22Rv1 (cell line): Measurements from ENCODE around the gene LRRC1.

ENCODE experiments used
- ZFX ChIP-seq: fragments of 450-650 bp; IDR thresholded peaks from 2 replicates; pipeline ENCODE4 v1.6.1; 2017; ENCODE audit warnings: antibody characterized with exemption, borderline replicate concordance
- TF ChIP-seq, protein P1 (sequence below): fragments of 450-650 bp; IDR thresholded peaks from 2 replicates; pipeline ENCODE4 v1.5.1; 2017; ENCODE audit warnings: mild to moderate bottlenecking

DNA sequence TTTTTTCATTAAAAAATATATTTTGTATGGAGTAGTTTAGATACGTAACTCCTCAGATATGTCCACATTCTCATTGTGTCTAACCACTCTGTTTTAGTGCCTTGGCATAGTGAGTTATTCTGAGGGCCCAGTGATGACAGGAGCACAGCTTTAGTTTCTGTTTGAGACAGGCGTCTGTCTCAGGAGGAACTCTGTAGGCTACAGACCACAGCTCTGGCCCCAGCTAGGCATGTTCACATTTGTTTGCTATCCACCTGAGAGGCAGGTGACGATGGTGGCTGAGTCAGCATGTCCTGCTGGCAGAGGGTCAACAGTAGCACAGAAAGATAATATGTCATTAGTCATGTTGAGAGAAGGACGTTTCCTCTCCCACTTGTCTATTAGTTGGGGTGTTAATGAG is 16.3 kb downstream of the LRRC1 start:
- TF ChIP-seq, protein P1, sequence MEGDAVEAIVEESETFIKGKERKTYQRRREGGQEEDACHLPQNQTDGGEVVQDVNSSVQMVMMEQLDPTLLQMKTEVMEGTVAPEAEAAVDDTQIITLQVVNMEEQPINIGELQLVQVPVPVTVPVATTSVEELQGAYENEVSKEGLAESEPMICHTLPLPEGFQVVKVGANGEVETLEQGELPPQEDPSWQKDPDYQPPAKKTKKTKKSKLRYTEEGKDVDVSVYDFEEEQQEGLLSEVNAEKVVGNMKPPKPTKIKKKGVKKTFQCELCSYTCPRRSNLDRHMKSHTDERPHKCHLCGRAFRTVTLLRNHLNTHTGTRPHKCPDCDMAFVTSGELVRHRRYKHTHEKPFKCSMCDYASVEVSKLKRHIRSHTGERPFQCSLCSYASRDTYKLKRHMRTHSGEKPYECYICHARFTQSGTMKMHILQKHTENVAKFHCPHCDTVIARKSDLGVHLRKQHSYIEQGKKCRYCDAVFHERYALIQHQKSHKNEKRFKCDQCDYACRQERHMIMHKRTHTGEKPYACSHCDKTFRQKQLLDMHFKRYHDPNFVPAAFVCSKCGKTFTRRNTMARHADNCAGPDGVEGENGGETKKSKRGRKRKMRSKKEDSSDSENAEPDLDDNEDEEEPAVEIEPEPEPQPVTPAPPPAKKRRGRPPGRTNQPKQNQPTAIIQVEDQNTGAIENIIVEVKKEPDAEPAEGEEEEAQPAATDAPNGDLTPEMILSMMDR = no peak
- no peak for TF ChIP-seq ZFX
